Central memory CD4-positive, alpha-beta T cell (primary cell): ENCODE measurements around the gene ZNF101.

Experiments used
- DNase-seq: peaks from one replicate; pipeline ENCODE4 v3.0.0; 2022

Gene ZNF101

DNA sequence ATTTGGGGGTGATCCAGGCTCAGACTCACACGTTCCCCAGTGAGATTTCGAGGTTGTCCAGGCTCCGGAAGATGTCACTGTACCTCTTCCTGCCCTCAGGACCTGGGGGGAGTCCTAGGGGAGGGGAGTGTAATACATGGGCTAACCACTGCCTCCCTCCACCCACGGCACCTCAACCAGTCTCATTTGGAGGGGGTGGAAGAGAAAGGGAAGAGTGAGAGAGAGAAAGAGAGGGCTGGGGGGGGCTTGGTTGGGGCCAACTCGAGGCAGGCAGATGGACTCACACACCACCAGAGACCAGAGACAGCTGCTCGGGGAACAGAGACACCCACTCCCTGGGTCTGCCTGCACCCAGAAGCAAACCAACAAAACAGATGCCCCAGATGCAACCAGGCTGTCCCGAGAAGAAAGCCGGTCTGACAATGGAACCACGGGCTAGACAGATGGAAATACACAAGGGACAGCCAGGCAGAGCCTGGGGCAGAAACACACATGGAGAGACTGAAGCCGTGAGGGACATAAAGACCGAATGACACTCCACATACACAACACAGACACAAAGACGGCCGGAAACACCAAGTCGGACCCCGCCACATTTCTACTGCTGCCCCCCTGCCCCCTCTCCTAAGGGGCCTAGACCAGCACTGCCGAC lies 26.0 kb upstream of the ZNF101 start:
- DNase-seq: no peak

DNA sequence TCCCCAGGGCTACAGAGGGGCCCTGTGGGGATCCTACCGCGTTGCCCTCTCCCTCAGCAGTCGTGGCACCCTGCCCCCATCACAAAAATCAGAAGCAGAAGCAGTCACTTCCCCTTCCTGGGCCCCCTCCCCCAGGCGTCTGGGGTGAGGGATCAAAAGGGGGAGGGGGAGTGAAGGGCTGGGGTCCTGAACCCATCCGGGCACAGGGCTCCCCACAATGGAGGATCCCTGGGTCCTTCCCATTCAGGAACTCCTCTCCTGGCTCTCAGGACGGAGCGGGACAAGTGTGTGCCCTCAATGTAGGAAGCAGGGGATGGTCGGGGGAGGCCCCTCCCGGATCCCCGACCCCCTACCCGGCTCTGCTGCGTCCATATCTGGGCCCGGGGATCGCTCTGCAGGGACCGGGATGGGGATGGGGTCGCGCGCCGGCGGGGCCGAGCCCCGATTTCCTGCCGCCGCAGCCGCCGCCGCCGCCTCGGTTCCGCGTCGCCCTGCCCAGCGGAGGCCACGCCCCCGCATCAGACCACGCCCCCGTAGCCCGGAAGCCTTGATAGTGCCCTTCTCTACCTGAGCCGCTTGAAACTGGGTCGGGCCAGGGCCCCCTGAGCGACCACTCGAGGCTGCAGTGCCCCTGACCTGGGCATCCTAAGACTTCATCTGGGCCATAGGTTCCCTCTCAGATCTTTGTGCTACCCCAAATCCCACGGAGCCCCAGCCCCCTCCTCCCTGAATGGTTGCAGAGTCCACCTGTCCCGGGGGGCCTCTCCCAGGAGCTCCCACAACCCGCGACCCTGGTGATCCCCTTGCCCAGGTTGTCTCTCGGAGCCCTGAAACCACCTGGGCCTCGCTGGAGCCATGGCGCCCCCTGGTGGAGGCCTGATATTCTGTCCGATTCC lies 25.2 kb upstream of the ZNF101 start, which contains the start of gene GMIP:
GMIP (minus strand) TSS at position 500 of the 896 bp plus-strand sequence; CDS start at position 372, 128 bp downstream.
- DNase-seq: peak; percentile 85

DNA sequence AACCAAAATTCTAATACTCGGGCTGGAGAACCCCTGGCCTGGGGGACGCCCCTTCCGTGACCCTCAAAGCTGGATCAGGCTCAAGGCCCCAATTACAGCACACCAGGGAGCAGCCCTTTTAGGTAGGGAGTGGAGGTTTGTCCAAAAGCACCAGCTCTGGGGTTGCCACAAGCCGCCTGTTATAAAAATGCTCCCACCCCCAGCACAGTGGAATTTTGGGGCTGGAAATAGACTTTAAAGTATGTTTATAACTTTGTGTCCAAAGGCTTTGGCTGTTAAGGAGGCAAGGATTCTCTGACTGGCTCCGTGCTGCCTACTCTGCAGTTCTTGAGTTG lies 24.6 kb upstream of the ZNF101 start:
- no peak for DNase-seq

DNA sequence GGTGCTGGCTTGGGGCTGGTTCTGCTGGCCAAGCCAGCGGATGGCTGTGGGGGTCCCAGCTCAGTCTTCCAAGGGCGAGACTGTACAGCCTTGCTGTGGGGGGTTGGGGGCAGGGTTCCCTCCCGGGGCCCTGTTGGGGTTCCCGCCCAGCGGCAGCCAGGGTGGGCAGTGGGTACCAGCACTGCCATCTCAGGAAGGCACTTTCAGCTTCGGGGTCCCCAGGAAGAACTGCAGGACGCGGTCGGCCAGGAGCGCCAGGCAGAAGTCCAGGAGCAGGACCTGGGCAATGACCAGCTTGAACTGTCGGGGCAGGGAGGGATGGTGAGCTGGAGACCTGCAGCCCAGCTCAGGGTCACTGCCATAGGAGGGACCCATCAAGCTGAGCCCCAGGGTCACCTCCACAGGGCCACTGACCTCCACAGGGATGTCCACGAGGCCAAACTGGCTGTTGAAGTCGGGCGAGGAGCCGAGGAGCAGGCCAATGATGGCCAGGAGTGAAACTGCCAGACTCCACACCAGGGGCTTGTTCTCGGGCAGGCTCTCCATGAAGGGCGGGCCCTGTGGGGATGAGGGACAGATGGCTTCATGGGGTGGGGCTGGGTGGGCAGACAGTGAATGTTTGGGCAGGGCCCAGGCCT lies 23.3 kb upstream of the ZNF101 start:
- no peak for DNase-seq

DNA sequence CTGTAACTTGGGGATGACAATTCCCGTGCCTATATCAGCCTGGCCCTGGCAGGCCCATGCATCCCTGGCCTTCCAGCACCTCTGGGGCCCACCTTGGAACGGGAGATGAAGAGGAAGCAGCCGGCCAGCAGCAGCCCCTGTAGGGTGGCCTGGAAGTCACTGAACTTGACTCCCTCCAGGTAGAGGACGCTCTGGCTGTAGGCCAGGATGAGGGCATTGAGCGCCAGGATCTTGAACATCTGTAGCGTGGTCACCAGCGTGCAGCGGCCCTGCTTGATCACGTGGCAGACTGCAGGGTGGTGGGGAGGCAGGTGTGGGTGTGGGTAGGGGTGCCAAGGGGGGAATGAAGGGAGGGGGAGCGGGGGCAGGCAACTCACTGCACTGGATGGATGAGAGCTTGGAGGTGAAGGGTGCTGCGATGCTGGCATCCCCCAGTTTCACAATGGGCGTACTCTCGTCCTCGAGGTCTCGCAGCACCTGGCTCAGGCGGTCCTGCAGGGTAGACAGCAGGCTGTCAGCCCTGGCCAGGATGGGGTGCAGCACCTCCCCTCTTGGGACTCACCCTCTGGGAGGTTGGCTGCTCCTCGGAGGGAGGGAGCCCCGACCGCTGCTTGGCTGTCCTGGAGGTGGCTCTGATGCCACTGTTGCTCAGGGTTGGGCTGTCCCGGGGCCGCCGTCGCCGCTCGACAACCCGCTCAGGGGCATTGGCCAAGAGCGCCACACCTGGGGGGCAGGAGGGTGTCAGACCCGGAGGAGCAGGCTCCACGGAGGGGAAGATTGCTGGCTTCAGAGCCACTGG lies 21.4 kb upstream of the ZNF101 start:
- DNase-seq: no peak

DNA sequence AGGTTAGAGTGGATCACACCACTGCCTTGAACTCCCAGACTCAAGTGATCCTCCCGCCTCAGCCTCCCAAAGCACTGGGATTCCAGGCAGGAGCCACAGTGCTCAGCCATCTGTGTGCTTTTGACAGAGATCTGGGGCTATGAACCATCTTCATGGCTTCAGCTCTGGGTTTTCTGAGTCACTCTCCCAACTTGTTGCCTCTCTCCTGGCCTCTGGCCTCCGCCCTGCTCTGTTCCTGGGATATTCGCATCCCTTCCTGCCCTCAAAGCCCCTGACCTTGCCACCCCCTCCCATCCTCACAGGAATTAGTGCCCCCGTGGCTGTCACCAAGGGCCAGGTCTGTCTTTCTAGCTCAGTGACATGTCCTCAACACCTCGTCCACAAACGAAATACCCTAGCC lies 19.5 kb upstream of the ZNF101 start:
- no peak for DNase-seq

DNA sequence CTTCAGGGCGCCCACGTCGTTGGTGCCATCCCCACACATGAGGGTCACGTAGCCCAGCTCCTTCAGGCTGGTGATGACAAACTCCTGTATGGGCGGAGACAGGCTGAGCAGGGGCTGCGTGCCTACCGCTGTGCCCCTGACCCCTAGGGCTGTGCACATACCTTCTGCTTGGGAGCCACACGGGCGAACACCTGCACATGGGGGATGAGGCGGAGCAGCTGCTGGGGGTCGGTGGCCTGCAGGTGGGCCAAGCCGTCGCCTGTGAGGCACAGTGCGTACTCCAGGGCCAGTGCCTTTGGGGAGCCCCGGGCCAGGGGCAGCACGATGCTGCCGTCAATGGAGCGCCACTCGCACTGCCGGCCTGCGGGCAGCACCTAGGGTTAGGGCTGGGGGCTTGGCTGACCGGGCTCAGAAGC lies 19.1 kb upstream of the ZNF101 start:
- DNase-seq: no peak

DNA sequence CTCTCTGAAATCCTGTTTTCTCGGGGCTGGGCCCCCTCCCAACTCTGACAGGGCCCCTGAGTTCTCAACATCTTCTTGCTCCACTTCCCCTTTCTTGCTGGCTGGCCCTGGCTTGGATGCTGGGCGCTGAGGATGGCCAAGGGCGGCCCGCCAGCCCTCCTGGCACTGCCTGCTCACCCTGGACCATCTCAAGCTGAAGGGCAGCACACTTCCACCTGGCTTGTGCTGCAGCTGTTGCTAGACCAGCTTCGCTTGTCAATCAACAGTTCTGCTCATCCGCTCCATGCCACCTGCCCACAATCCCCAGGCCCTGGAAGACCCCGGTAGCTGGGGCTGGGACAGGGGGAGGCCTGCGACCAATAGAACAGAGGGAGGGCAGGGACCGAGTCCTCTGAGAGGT lies 18.3 kb upstream of the ZNF101 start:
- DNase-seq: no peak

DNA sequence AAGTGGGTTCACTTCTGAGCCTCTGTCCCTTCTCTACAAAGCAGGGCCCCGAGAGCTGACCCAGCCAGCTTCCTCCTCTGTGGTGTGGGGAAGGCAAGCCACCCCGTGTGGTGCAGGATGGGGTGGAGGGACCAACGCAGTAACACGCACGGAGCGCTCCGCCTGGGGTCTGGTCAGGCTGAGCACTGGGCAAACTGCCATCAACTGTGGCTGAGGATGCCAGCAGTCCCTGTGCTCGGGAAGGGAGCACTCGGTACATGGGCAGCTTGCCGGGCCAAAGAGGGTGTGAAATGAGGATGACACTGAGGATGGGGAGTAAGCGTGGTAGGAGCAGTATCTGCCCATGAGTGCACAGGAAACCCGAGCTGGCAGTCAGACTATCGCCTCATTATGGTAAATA lies 17.6 kb upstream of the ZNF101 start:
- DNase-seq: no peak

DNA sequence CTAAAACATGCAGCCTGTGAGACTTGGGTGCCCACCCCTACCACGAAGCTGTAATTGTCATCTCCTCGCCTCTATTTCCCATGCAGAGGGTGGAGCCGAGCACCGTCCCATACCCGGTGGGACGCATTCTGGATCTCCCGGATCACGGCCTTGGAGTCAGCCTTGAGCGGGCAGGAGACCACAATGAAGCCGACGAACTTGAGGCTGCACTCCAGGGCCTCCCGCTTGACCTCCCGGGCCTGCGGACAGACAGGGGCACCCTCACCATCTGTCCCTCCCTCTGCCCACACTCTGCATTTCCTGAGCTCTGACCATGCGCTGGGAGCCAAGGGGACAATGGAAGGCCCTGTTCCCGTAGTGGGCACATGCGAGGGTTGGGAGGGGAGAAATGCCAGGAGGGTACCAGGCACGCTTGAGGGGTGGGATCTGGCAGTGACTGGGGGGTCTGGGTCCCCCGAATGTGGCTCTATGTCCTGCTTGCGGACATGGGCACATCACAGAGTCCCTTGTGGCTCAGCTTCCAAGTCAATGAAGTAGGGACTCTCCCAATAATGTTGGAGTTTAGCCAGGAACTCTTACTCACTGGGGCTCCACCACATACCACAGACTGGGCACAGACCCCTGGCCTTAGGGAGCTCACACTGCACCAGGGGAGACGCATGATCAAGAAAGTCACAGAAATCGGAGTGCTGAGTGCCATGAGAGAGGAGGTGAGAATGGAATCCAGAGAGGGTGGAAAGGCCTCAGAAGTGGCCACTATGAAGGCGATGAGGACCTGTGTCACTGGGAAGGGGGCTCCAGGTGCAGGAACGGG lies 15.9 kb upstream of the ZNF101 start:
- no peak for DNase-seq

DNA sequence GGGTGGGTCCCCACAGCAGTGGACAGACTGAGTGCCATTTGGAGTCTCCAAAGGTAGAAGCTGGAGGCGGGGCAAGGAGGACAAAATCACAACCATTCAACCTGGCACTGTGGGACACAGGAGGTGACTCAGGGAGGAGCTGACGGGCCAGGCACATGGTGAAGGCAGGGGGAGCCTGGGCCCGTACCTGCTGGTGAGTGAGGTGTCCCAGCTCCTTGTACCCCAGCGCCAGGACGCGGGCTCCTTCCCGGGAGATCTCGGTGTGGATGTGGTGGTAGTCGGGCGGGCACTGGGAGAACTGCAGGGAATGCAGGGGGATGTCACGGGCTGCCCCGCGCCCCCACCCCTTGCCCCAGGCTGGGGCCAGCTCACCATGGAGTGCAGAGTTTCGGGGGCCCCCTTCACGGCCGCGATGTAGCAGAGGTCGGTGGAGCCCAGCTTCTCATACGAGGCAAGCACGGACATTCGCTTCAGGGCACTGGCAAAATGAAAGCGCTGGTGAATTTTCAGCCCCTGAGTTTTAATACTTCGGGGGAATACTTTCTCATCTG lies 15.0 kb upstream of the ZNF101 start:
- DNase-seq: no peak

DNA sequence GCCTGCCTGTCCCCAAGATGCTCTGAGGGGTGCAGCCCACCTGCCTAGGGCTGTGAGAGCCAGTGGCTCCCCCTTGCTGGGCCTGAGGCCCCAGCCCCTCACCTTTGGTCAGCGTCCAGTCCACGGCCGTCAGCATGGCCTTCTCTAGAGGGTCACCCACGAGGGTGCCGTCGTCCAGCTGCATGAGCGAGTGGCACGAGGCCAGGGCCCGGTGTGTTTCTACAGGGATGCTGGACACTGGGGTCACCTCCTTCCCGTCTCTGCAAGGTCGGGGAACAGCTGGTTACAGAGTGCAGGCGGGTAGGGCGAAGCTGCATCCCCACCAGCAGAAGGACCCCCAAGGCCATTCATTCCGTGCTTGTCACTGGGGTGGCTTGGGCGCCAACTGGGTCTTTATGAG lies 14.2 kb upstream of the ZNF101 start:
- no peak for DNase-seq

DNA sequence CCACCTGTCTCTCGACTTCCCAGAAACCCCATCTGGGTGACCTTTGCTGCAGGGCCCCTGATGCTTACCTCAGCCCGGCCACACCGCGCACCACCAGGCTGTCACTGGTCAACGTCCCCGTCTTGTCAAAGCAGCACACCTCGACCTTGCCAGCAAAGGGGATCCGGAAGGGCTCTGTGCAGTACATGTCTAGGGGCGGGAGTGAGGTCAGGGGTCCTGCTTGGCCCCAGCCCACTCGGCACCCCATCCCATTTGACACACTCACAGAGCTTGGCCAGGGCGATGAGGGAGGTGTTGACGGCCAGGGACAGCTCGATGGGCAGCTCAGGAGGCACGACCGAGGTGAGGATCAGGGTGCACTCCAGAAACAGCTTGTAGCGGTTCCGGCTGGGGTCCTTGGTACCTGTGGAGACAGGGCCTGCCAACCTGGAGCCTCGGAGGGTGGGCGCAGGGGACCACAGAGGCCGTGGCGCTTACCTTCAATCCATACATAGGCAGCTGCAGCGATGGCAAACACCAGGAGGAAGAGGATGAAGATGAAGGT lies 13.5 kb upstream of the ZNF101 start:
- no peak for DNase-seq

DNA sequence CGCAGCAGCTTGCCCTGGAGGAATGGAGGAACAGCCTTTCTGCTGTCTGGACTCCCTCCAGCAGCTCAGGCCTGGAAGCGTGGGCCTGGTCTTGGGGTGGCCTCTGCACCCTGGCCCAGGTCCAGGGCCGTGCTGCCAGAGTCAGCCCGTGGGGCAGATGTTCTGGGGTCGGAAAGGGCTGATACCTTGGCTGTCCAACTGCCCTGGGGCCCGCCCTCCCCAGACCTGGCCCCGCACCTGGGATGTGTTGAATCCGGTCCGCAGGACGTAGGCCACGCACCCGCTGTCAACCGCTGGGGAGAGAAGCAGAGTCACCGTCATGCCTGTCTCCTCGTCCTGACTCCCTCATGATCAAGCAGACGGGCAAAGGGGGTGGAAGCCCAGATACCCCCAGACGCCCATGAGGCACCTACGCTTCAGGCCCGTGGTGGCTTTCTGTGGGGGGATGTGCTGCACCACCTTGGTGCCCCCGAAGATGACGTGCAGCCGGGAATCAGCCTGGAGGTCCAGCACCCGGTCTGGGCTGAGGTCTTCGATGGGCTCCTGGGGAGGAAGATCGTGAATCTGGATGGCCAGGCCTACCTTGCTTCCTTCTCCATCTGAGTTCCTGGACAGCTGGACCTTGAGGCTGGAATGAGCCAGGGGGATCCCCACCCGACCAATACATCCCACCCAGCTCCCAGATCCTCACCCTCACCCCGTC lies 12.8 kb upstream of the ZNF101 start:
- no peak for DNase-seq

DNA sequence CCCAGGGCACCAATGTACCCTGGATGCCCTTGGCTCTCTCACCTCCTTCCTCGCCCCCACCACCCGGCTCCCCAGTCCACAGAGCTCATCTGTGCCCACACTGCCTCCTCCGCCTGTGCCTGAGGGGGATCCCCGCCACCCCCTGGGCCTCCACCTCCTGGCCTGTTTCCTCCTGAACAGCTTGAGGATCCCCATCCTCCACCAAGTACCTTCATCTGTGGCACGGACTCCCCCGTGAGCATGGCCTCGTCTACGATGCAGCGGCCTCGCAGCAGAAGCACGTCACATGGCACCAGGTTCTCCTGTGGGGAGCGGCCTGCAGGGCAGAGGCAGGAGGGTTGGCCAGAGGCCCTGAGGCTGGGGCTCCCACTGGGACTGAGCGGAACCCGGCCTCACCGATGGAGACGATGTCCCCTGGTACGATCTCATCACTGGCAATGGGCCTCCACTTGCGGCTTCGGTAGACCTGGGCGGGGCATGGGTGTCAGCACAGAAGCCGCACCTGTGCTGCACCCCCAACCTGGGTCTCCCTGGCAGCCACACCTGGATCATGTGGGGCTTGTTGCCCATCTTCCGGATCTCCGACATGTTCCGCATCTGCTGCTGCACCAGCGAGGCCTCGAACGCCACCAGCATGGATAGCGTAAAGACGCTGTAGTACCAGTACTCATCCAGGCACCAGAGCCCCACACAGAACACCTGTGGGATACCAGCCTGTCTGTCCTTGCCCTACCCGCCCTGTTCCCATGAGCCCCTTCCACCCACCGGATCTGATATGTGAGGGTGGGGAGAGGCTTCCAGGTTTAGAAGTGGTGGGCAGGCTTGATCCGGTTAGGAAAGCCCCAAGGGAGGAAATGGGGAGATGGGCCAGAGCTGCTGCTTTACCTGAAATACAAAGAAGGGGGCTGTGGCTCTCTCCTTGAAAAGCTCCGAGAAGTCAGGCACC lies 11.9 kb upstream of the ZNF101 start:
- DNase-seq: no peak

DNA sequence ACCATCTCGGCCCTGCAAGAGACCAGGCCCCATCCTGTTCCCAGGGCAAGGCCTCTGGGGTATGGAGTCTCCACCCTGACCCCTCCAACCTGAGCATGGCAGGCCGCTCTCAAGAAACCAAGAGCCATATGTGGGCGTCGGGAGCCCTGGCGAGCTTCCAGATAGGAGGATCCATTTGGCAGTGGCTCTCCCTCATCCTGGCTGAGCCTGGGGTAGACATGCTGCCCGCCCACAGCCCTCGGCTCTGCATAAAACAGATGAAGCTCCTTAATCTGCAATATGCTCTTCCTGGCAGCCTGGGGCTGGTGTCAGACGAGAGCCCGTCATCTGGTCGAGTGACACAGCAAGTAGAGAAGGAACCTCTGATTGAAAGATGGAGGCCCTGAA lies 11.2 kb upstream of the ZNF101 start:
- no peak for DNase-seq

DNA sequence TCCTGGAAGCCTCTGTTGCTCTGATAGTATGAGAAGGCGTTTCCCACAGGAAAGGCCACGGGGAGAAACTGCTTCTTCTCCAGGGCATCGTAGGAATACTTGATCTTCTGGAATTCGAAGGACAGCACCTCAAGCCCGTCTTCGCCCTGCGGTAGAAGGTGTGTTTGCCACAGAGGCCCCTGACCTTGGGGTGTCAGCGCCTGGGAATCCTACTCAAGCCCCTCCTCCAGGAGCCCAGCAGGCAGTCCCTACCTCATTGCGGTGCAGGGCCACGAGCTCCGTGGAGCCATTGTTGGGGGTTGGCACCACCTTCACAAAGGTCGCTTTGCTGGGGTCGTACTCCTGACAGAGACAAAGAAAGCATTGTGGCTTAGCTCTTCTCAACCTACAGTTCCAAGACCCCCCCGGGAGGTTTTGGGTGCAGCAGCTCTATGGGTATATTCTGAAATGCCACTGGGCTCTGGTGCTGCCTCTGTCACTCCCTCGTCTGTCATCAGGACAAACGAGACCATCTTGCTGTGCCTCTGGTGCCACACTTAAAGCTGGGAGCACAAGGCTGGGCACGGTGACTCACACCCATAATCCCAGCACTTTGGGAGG lies 8.9 kb upstream of the ZNF101 start:
- no peak for DNase-seq

DNA sequence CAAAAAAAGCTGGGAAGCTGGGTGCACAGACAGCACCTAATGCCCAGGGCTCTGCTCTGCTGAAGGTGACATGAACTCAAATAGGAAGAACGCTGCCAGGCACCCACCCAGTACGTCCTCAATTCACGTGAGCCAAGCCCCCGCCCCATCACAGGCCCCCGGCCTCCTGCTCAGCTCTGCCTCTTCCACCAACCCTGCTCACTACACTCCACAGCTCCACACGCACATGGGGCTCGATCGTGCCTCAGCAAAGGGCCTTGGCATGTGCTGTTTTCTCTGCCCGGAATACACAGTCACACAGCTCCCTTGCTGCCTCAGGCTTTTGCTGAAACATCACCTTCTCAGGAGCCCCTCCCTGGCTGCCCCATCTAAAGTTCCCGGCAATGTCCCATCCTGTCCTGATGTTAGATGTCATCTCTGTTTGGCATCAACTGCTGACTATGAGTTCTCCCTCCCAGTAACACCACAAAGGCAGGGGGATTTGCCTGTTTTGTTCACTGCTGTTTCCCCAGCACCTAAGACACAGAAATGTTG lies 7.4 kb upstream of the ZNF101 start:
- DNase-seq: no peak

DNA sequence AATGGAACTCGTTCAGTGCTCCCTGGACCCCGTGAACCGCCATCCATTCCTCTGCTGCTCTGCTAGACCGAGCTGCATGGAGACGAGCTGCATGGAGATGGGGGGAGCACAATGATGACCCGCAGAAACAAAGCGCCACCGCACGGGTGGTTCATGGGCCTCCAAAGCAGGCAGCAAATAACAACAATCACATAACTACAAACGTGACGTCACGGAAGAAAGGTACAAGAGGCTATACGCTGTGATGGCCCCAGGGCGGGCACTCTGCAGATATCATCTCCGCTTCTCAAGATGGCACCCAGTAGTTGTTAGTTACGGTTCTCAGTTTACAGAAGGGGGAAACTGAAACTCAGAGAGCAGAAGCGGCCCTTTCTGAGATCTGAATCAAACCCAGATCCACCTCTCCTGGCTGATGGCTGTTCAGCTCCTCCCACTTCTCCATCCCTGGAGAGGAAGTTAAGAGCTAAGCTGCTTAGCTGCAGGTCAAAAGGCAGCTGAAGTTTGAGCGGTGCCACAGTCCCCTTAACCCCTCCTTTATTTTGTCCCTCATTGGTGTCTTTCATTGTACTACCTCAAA lies 6.9 kb upstream of the ZNF101 start:
- peak; percentile 59 for DNase-seq
